Measurements from ENCODE around the gene FITM1.

DNA sequence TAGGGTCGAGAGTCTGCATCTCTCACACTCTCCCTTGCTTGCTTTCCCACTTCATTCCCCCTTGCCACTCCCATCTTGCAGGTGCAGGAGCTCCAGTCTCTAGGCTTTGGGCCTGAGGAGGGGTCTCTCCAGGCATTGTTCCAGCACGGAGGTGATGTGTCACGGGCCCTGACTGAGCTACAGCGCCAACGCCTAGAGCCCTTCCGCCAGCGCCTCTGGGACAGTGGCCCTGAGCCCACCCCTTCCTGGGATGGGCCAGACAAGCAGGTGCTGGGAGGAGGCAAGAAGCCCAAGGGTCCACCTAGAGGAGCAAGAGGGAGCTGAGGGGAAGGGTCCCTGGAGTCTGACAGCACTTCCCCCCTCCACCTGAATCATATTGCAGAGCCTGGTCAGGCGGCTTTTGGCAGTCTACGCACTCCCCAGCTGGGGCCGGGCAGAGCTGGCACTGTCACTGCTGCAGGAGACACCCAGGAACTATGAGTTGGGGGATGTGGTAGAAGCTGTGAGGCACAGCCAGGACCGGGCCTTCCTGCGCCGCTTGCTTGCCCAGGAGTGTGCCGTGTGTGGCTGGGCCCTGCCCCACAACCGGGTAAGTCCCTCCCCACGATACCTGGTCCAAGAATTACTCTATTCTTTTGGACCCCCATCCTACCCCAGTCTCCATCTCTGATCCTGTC lies 21.1 kb downstream of the FITM1 start:
- TF ChIP-seq POLR2AphosphoS5 (IDR thresholded peaks at IDR 0.05; ENCODE audit: borderline replicate concordance, low read depth, low read length) (no peak), EZH2 (IDR thresholded peaks at IDR 0.05) (no peak), FOXP2 (optimal IDR thresholded peaks at IDR 0.05; ENCODE audit: control extremely low read depth, extremely low read length, insufficient read depth) (no peak)

Data from SK-N-MC (cell line).